Activated CD4-positive, alpha-beta memory T cell treated with anti-CD3 and anti-CD28 coated beads for 36 hours (primary cell): ENCODE measurements around the gene CXCR6. TPM values are rescaled to one million over a fixed set of nuclear protein-coding genes. Genes with fewer than 3 reads are reported as not detected.

Experiments used
- CTCF ChIA-PET: fragments of 350-600 bp; sonication (Branson Sonifier 250); formaldehyde crosslinking; loops from one replicate; lab custom pipeline; 2021; ENCODE audit warnings: antibody characterized with exemption, inconsistent platforms; lab: Charles Lee
- POLR2A ChIA-PET: fragments of 350-600 bp; sonication (Branson Sonifier 250); formaldehyde crosslinking; loops from one replicate; lab custom pipeline; 2021; ENCODE audit warnings: antibody characterized with exemption; lab: Charles Lee
- DNase-seq: peaks from one replicate; pipeline ENCODE4 v3.0.0-alpha.2; 2020
- H3K27ac Mint-ChIP-seq: one replicate; pipeline ENCODE4 v1.8.0; 2021; ENCODE audit warnings: mixed read lengths
- H3K27me3 Mint-ChIP-seq: one replicate; pipeline ENCODE4 v1.8.0; 2021; ENCODE audit warnings: mixed read lengths
- H3K36me3 Mint-ChIP-seq: one replicate; pipeline ENCODE4 v1.8.0; 2021; ENCODE audit warnings: mixed read lengths
- H3K4me1 Mint-ChIP-seq: one replicate; pipeline ENCODE4 v1.8.0; 2021; ENCODE audit warnings: low read depth, mixed read lengths
- H3K4me3 Mint-ChIP-seq: one replicate; pipeline ENCODE4 v1.8.0; 2021; ENCODE audit warnings: mild to moderate bottlenecking, mixed read lengths
- H3K9me3 Mint-ChIP-seq: one replicate; pipeline ENCODE4 v1.8.0; 2021; ENCODE audit warnings: mixed read lengths
- intact Hi-C: fragments of 100-400 bp; cut with micrococcal nuclease; formaldehyde crosslinking; loops from one replicate; pipeline ENCODE4 v1.15.1; 2023
- total RNA-seq, 2 experiments: library from RNA; stranded (reverse); gene quantifications; one replicate each; pipeline ENCODE4 v1.2.3, GENCODE V29; 2021

CXCR6 gene
- total RNA-seq, 2 experiments from 2014 or later: 4.0 TPM

- no peak for DNase-seq
- H3K4me1 Mint-ChIP-seq: peaks cover 56% of the 10 kb centered on the region
- no peaks in the 10 kb centered on the region for H3K27me3 Mint-ChIP-seq
- H3K4me3 Mint-ChIP-seq: no peak overlapping the region
- ChIA-PET POLR2A (interaction anchor here (1.5 to 3.2 kb wide), 5 partner anchors 11 to 17 kb away, joined by 5 to 15 read pairs (median 9); no protein-coding TSS in a partner anchor), CTCF (interaction anchor here (0.7 to 2.6 kb wide), 7 partner anchors 9 to 397 kb away, joined by 3 to 14 read pairs (median 4); partner anchors contain the start of genes CXCR6 and FYCO1)
- H3K27ac Mint-ChIP-seq: peak overlapping the region; percentile 76
- no peaks in the 10 kb centered on the region for H3K9me3 Mint-ChIP-seq
- peaks cover 70% of the 10 kb centered on the region for H3K36me3 Mint-ChIP-seq
- intact Hi-C loops: loop anchor here (1.0 to 2.0 kb wide), 2 partner anchors 12 to 39 kb away; partner anchors contain the start of gene CXCR6
These were observed 38.2 kb downstream of the CXCR6 start for GRCh38 chr3:45981346-45982074.

- H3K9me3 Mint-ChIP-seq: no peaks in the 10 kb centered on the region
- H3K4me3 Mint-ChIP-seq: no peak overlapping the region
- peaks cover 55% of the 10 kb centered on the region for H3K36me3 Mint-ChIP-seq
- peaks cover 56% of the 10 kb centered on the region for H3K4me1 Mint-ChIP-seq
- H3K27me3 Mint-ChIP-seq: no peaks in the 10 kb centered on the region
- POLR2A ChIA-PET: no interaction called here
- CTCF ChIA-PET: interaction anchor here (1.5 kb wide), 1 partner anchor 19 kb away, joined by 3 read pairs; no protein-coding TSS in a partner anchor
- intact Hi-C loops: no loop called here
- no peak overlapping the region for H3K27ac Mint-ChIP-seq
- DNase-seq: no peak
These were observed 40.5 kb downstream of the CXCR6 start for GRCh38 chr3:45983770-45984169.

GRCh38 chr3:45984331-45985312 is 41.4 kb downstream of the CXCR6 start:
- H3K4me3 Mint-ChIP-seq: no peak overlapping the region
- H3K9me3 Mint-ChIP-seq: no peaks in the 10 kb centered on the region
- intact Hi-C loops: no loop called here
- no peak overlapping the region for H3K27ac Mint-ChIP-seq
- no peak for DNase-seq
- H3K36me3 Mint-ChIP-seq: peaks cover 48% of the 10 kb centered on the region
- ChIA-PET POLR2A (no interaction called here), CTCF (interaction anchor here (1.4 kb wide), 1 partner anchor 45 kb away, joined by 4 read pairs; no protein-coding TSS in a partner anchor)
- H3K27me3 Mint-ChIP-seq: no peaks in the 10 kb centered on the region
- peaks cover 57% of the 10 kb centered on the region for H3K4me1 Mint-ChIP-seq

GRCh38 chr3:45985532-45986302 is 42.5 kb downstream of the CXCR6 start:
- H3K4me1 Mint-ChIP-seq: peaks cover 56% of the 10 kb centered on the region
- H3K36me3 Mint-ChIP-seq: peaks cover 44% of the 10 kb centered on the region
- H3K9me3 Mint-ChIP-seq: no peaks in the 10 kb centered on the region
- no peak for DNase-seq
- ChIA-PET CTCF (interaction anchor here (1.0 to 1.4 kb wide), 2 partner anchors 46 to 384 kb away, joined by 3 to 4 read pairs; no protein-coding TSS in a partner anchor), POLR2A (interaction anchor here (1.2 to 1.3 kb wide), 2 partner anchors 9 to 20 kb away, joined by 3 read pairs; no protein-coding TSS in a partner anchor)
- H3K27me3 Mint-ChIP-seq: no peaks in the 10 kb centered on the region
- intact Hi-C loops: no loop called here
- H3K4me3 Mint-ChIP-seq: no peak overlapping the region
- H3K27ac Mint-ChIP-seq: peak overlapping the region; percentile 20

GRCh38 chr3:45986303-45986982 is 43.2 kb downstream of the CXCR6 start:
- H3K9me3 Mint-ChIP-seq: no peaks in the 10 kb centered on the region
- peaks cover 51% of the 10 kb centered on the region for H3K4me1 Mint-ChIP-seq
- H3K36me3 Mint-ChIP-seq: peaks cover 38% of the 10 kb centered on the region
- POLR2A ChIA-PET: interaction anchor here (1.2 to 1.3 kb wide), 2 partner anchors 9 to 21 kb away, joined by 3 read pairs; no protein-coding TSS in a partner anchor
- peak overlapping the region; percentile 20 for H3K27ac Mint-ChIP-seq
- H3K4me3 Mint-ChIP-seq: no peak overlapping the region
- CTCF ChIA-PET: interaction anchor here (1.0 kb wide), 1 partner anchor 383 kb away, joined by 3 read pairs; no protein-coding TSS in a partner anchor
- DNase-seq: no peak
- H3K27me3 Mint-ChIP-seq: no peaks in the 10 kb centered on the region
- intact Hi-C loops: no loop called here

GRCh38 chr3:45987368-45988291 is 44.4 kb downstream of the CXCR6 start:
- DNase-seq: no peak
- Mint-ChIP-seq H3K4me3 (no peak overlapping the region), H3K27ac (peak overlapping the region; percentile 78), H3K27me3 (no peaks in the 10 kb centered on the region), H3K36me3 (peaks cover 35% of the 10 kb centered on the region), H3K4me1 (peaks cover 55% of the 10 kb centered on the region), H3K9me3 (no peaks in the 10 kb centered on the region)
- POLR2A ChIA-PET: no interaction called here
- CTCF ChIA-PET: interaction anchor here (0.6 to 1.1 kb wide), 2 partner anchors 22 to 40 kb away, joined by 3 read pairs; no protein-coding TSS in a partner anchor
- intact Hi-C loops: loop anchor here (1.0 kb wide), 1 partner anchor 7 kb away; no protein-coding TSS in a partner anchor

GRCh38 chr3:45988362-45988761 is 45.1 kb downstream of the CXCR6 start:
- Mint-ChIP-seq H3K9me3 (no peaks in the 10 kb centered on the region), H3K4me1 (peaks cover 62% of the 10 kb centered on the region), H3K4me3 (no peak overlapping the region), H3K36me3 (peaks cover 32% of the 10 kb centered on the region), H3K27me3 (no peaks in the 10 kb centered on the region), H3K27ac (peak overlapping the region; percentile 78)
- DNase-seq: no peak
- POLR2A ChIA-PET: no interaction called here
- intact Hi-C loops: loop anchor here (1.0 kb wide), 1 partner anchor 8 kb away; no protein-coding TSS in a partner anchor
- CTCF ChIA-PET: interaction anchor here (0.6 to 1.1 kb wide), 2 partner anchors 22 to 40 kb away, joined by 3 read pairs; no protein-coding TSS in a partner anchor

- no peak for DNase-seq
- POLR2A ChIA-PET: no interaction called here
- Mint-ChIP-seq H3K36me3 (peaks cover 28% of the 10 kb centered on the region), H3K27ac (peak overlapping the region; percentile 78), H3K4me3 (no peak overlapping the region), H3K4me1 (peaks cover 66% of the 10 kb centered on the region), H3K9me3 (no peaks in the 10 kb centered on the region), H3K27me3 (no peaks in the 10 kb centered on the region)
- CTCF ChIA-PET: interaction anchor here (1.1 to 1.4 kb wide), 2 partner anchors 23 to 50 kb away, joined by 3 to 6 read pairs; no protein-coding TSS in a partner anchor
- intact Hi-C loops: loop anchor here (1.0 kb wide), 1 partner anchor 9 kb away; no protein-coding TSS in a partner anchor
These were observed 45.5 kb downstream of the CXCR6 start for GRCh38 chr3:45988804-45989203.

- Mint-ChIP-seq H3K36me3 (peaks cover 15% of the 10 kb centered on the region), H3K9me3 (no peaks in the 10 kb centered on the region), H3K4me1 (peaks cover 74% of the 10 kb centered on the region), H3K4me3 (no peak overlapping the region), H3K27me3 (no peaks in the 10 kb centered on the region), H3K27ac (peak overlapping the region; percentile 29)
- ChIA-PET POLR2A (no interaction called here), CTCF (interaction anchor here (1.4 kb wide), 1 partner anchor 51 kb away, joined by 6 read pairs; no protein-coding TSS in a partner anchor)
- no peak for DNase-seq
- intact Hi-C loops: no loop called here
These were observed 46.9 kb downstream of the CXCR6 start for GRCh38 chr3:45990181-45990580.
